B cell (primary cell): ENCODE measurements around the gene LAMA3.

ENCODE experiments used
- EZH2 ChIP-seq: IDR thresholded peaks from 2 replicates; pipeline ENCODE4 v1.6.1; 2012; ENCODE audit warnings: borderline replicate concordance, low read depth, mild to moderate bottlenecking, moderate library complexity, low read length; ENCODE audit not compliant: insufficient read depth, poor library complexity, severe bottlenecking
- TF ChIP-seq, protein P1 (sequence below): fragments of 200-600 bp; IDR thresholded peaks from one replicate; pipeline ENCODE4 v1.8.0; 2022; ENCODE audit warnings: antibody characterized with exemption, mild to moderate bottlenecking

DNA sequence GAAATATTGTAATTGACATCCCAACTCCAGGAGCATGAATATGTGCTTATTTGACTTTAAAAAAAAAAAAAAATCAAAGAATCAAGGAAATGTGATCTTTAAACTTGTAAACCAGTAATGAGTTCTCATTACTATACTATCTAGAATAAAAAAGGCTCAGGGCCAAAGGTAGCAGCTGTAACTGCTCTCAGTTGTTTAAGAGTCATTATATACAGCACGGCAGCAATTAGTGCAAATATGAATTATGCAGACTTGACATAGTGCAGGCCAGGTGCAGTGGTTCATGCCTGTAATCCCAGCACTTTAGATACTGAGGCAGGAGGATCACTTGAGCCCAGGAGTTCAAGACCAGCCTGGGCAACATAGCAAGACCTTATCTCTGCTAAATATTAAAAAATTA lies 199.6 kb downstream of the LAMA3 start:
- TF ChIP-seq, protein P1, sequence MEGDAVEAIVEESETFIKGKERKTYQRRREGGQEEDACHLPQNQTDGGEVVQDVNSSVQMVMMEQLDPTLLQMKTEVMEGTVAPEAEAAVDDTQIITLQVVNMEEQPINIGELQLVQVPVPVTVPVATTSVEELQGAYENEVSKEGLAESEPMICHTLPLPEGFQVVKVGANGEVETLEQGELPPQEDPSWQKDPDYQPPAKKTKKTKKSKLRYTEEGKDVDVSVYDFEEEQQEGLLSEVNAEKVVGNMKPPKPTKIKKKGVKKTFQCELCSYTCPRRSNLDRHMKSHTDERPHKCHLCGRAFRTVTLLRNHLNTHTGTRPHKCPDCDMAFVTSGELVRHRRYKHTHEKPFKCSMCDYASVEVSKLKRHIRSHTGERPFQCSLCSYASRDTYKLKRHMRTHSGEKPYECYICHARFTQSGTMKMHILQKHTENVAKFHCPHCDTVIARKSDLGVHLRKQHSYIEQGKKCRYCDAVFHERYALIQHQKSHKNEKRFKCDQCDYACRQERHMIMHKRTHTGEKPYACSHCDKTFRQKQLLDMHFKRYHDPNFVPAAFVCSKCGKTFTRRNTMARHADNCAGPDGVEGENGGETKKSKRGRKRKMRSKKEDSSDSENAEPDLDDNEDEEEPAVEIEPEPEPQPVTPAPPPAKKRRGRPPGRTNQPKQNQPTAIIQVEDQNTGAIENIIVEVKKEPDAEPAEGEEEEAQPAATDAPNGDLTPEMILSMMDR = no peak
- TF ChIP-seq EZH2 = no peak
